HEK293T (cell line): ENCODE data around the gene PHACTR2.

Experiments used
- CTCF ChIA-PET: fragments of 350-600 bp; formaldehyde crosslinking; extraction: SDS; loops from one replicate; lab custom pipeline; 2021; ENCODE audit warnings: antibody characterized with exemption, inconsistent platforms; lab: Yijun Ruan, JAX
- POLR2A ChIA-PET: fragments of 350-600 bp; formaldehyde crosslinking; extraction: SDS; loops from one replicate; lab custom pipeline; 2020; ENCODE audit warnings: antibody characterized with exemption, inconsistent platforms; lab: Yijun Ruan, JAX
- DNase-seq: peaks from one replicate; pipeline ENCODE4 v3.0.0; 2012; ENCODE audit warnings: mixed read lengths; ENCODE audit errors: extremely low spot score
- ARNT ChIP-seq: fragments of 450-650 bp; IDR thresholded peaks from 2 replicates; pipeline ENCODE4 v1.6.1; 2017; ENCODE audit warnings: mild to moderate bottlenecking
- BHLHE40 ChIP-seq: fragments of 450-650 bp; IDR thresholded peaks from 2 replicates; pipeline ENCODE4 v1.6.1; 2016; ENCODE audit warnings: mild to moderate bottlenecking, moderate library complexity, borderline replicate concordance
- CTBP1 ChIP-seq: fragments of 450-650 bp; IDR thresholded peaks from 2 replicates; pipeline ENCODE4 v1.6.1; 2016; ENCODE audit warnings: borderline replicate concordance
- ELF4 ChIP-seq: fragments of 450-650 bp; IDR thresholded peaks from 2 replicates; pipeline ENCODE4 v1.6.1; 2017; ENCODE audit warnings: antibody characterized with exemption
- FOXA1 ChIP-seq: fragments of 450-650 bp; IDR thresholded peaks from 2 replicates; pipeline ENCODE4 v1.6.1; 2016; ENCODE audit warnings: mild to moderate bottlenecking
- FOXK2 ChIP-seq: fragments of 450-650 bp; IDR thresholded peaks from 2 replicates; pipeline ENCODE4 v1.6.1; 2016; ENCODE audit warnings: mild to moderate bottlenecking
- FOXM1 ChIP-seq: fragments of 450-650 bp; IDR thresholded peaks from 2 replicates; pipeline ENCODE4 v1.6.1; 2017; ENCODE audit warnings: mild to moderate bottlenecking, borderline replicate concordance
- HDGF ChIP-seq: fragments of 450-650 bp; IDR thresholded peaks from 2 replicates; pipeline ENCODE4 v1.6.1; 2017; ENCODE audit warnings: antibody characterized with exemption, borderline replicate concordance
- L3MBTL2 ChIP-seq: fragments of 450-650 bp; conservative IDR thresholded peaks from 2 replicates; pipeline ENCODE4 v1.6.1; 2016; ENCODE audit warnings: mild to moderate bottlenecking
- LEF1 ChIP-seq: fragments of 450-650 bp; IDR thresholded peaks from 2 replicates; pipeline ENCODE4 v1.6.1; 2017; ENCODE audit warnings: mild to moderate bottlenecking, borderline replicate concordance
- NFRKB ChIP-seq: fragments of 450-650 bp; IDR thresholded peaks from 2 replicates; pipeline ENCODE4 v1.6.1; 2016; ENCODE audit warnings: mild to moderate bottlenecking, moderate library complexity
- PKNOX1 ChIP-seq: fragments of 450-650 bp; IDR thresholded peaks from 2 replicates; pipeline ENCODE4 v1.6.1; 2016
- SP1 ChIP-seq: fragments of 450-650 bp; IDR thresholded peaks from 2 replicates; pipeline ENCODE4 v1.6.1; 2017
- SUZ12 ChIP-seq: fragments of 450-650 bp; IDR thresholded peaks from 2 replicates; pipeline ENCODE4 v1.6.1; 2016; ENCODE audit warnings: mild to moderate bottlenecking
- TARDBP ChIP-seq: fragments of 450-650 bp; IDR thresholded peaks from 2 replicates; pipeline ENCODE4 v1.6.1; 2016
- ZNF384 ChIP-seq: fragments of 450-650 bp; IDR thresholded peaks from 2 replicates; pipeline ENCODE4 v1.6.1; 2016

PHACTR2 gene

DNA sequence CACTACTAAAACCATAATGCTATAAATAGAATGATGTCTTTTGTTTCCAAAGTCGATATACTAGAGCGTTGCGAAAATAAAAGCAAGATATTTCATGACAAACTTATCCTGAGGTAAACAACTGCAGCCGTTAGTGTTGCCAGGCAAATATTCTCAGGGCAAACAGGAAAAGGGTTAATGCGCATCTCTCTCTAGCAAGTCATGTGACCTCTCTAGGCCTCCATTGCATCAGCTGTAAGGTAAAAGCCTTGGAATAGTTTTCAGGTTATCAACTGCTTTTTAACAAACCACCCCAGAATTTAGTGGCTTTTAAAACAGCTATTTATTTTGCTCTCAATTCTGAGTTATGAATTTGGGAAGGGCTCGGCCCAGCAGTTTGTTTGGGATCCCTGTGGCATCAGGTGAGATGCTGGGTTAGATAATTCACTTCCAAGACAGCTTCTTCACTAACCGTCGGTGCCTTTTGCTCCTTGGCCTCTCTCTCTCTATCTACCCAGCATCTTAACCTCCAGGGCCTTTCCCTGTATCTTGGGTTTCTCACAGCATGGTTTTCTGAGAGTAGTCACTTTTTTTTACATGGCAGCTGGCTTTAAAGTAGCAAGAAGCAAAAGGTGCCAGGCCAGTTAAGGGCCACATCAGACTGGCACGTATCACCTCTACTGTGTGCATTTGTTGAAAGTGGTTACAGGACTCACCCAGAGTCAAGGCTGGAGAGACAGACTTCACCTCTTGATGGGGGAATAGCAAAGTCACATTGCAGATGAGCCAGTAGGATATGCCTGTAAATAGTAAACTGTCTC, 126.2 kb downstream of the PHACTR2 start:
- CTCF ChIA-PET: no interaction called here
- POLR2A ChIA-PET: no interaction called here
- no peak for DNase-seq
- no peak for TF ChIP-seq FOXA1
- TF ChIP-seq HDGF: no peak
- no peak for TF ChIP-seq LEF1
- no peak for TF ChIP-seq SUZ12
- TF ChIP-seq NFRKB: no peak
- TF ChIP-seq FOXK2: no peak
- no peak for TF ChIP-seq CTBP1
- TF ChIP-seq ZNF384: no peak
- TF ChIP-seq SP1: no peak
- TF ChIP-seq ARNT: no peak
- TF ChIP-seq PKNOX1: no peak
- TF ChIP-seq TARDBP: no peak
- TF ChIP-seq BHLHE40: no peak
- TF ChIP-seq ELF4: no peak
- TF ChIP-seq L3MBTL2: no peak

DNA sequence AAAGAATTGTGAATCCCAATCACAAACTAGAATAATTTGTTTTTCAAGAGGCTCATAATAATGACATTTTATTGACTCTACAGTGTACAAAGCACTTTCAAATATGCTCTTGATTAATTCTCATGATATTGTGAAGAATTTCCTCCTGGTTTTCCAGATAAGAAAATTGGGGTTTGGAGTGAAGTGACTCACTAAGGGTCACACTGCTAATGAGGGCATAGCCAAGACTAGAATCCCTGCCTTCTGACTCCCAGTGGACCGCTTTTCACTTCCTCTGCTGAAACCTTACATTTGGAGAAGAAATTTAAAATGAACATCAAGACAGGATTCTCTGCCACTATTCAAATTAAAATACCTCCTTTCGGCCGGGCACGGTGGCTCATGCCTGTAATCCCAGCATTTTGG, 127.1 kb downstream of the PHACTR2 start:
- CTCF ChIA-PET: no interaction called here
- POLR2A ChIA-PET: no interaction called here
- no peak for TF ChIP-seq FOXM1
- no peak for TF ChIP-seq PKNOX1
- TF ChIP-seq CTBP1: no peak
- DNase-seq: no peak

DNA sequence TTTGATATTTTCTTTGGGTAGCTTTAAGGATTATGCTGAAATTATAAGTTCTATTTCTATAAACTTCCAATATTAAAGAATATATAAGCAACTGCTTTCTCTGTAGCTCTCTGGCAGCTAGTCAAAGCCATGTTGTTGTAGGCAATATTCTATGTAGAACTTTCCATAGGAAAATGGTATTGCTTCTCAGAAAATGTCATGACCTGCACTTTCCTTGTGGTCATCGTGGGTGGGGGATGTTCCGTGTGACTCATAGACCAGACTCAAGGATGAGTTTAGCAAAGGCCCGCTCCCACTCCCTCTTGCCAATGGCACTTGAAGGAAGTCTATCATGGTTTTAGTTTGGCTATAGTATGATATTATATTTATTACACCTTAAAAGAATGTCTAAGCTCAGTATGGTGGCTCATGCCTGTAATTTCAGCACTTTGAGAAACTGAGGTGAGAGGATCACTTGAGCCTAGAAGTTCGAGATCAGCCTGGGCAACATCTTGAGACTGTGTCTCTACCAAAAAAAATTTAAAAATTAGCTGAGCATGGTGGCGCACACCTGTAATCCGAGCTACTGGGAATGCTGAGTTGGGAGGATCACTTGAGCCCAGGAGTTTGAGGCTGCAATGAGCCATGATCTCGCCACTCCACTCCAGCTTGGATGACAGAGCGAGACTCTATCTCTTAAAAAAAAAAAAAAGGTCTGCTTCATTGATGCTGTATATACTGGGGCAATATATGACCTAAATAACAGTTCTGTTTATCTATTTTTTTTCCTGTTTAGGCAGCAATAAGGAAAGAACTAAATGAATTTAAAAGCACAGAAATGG, 128.7 kb downstream of the PHACTR2 start:
- ChIA-PET CTCF (no interaction called here), POLR2A (interaction anchor here (1.3 kb wide), 1 partner anchor 37 kb away, joined by 5 read pairs; the partner anchor contains the start of gene LTV1)
- no peak for DNase-seq
- TF ChIP-seq ZNF384 (no peak), FOXK2 (no peak), NFRKB (no peak), ARNT (no peak), SP1 (no peak), HDGF (no peak), LEF1 (no peak)

GRCh38 chr6:143807103-143807772, 129.5 kb downstream of the PHACTR2 start:
- no peak for DNase-seq
- ChIA-PET POLR2A (interaction anchor here (1.3 kb wide), 1 partner anchor 36 kb away, joined by 5 read pairs; the partner anchor contains the start of gene LTV1), CTCF (no interaction called here)
- no peak for TF ChIP-seq HDGF
- TF ChIP-seq FOXA1: no peak
- TF ChIP-seq FOXM1: no peak
- no peak for TF ChIP-seq TARDBP
- TF ChIP-seq ARNT: no peak
- no peak for TF ChIP-seq LEF1
- TF ChIP-seq NFRKB: no peak
- TF ChIP-seq ELF4: no peak
- TF ChIP-seq ZNF384: no peak
- TF ChIP-seq BHLHE40: no peak
- no peak for TF ChIP-seq PKNOX1
- no peak for TF ChIP-seq FOXK2
- TF ChIP-seq SP1: no peak
- no peak for TF ChIP-seq CTBP1
- TF ChIP-seq L3MBTL2: no peak
- no peak for TF ChIP-seq SUZ12

GRCh38 chr6:143810745-143811144, 133.0 kb downstream of the PHACTR2 start:
- ChIA-PET POLR2A (no interaction called here), CTCF (interaction anchor here (1.1 kb wide), 1 partner anchor 11 kb away, joined by 3 read pairs; no protein-coding TSS in a partner anchor)
- no peak for TF ChIP-seq PKNOX1
- TF ChIP-seq LEF1: no peak
- TF ChIP-seq NFRKB: no peak
- no peak for TF ChIP-seq BHLHE40
- no peak for TF ChIP-seq FOXA1
- TF ChIP-seq SUZ12: no peak
- no peak for TF ChIP-seq ZNF384
- TF ChIP-seq CTBP1: no peak
- no peak for TF ChIP-seq ELF4
- TF ChIP-seq SP1: no peak
- TF ChIP-seq L3MBTL2: no peak
- no peak for TF ChIP-seq FOXM1
- no peak for TF ChIP-seq ARNT
- TF ChIP-seq FOXK2: no peak
- TF ChIP-seq HDGF: no peak
- no peak for TF ChIP-seq TARDBP
- no peak for DNase-seq
